Stimulated activated CD4-positive, alpha-beta T cell treated with anti-CD3 and anti-CD28 coated beads, Interleukin-15, amount 100 ng/mL, for 48 hours (primary cell): Measurements from ENCODE around the gene CHRNA4.

Experiments
- DNase-seq, 2 donors: peaks; one replicate each; pipeline ENCODE4 v3.0.0-alpha.2; 2020; ENCODE audit warnings: low read depth in 2 of 2

The CHRNA4 gene

GRCh38 chr20:63363981-63364561 is 2.9 kb upstream of the CHRNA4 start:
- DNase-seq = no peak

GRCh38 chr20:63363013-63363957 is 2.1 kb upstream of the CHRNA4 start:
- no peak for DNase-seq

GRCh38 chr20:63362436-63363009 is 1.4 kb upstream of the CHRNA4 start:
- no peak for DNase-seq

GRCh38 chr20:63361519-63362435 is 628 bp upstream of the CHRNA4 start:
- DNase-seq = no peak

GRCh38 chr20:63359937-63360849 is 956 bp downstream of the CHRNA4 start:
- DNase-seq = no peak

DNA sequence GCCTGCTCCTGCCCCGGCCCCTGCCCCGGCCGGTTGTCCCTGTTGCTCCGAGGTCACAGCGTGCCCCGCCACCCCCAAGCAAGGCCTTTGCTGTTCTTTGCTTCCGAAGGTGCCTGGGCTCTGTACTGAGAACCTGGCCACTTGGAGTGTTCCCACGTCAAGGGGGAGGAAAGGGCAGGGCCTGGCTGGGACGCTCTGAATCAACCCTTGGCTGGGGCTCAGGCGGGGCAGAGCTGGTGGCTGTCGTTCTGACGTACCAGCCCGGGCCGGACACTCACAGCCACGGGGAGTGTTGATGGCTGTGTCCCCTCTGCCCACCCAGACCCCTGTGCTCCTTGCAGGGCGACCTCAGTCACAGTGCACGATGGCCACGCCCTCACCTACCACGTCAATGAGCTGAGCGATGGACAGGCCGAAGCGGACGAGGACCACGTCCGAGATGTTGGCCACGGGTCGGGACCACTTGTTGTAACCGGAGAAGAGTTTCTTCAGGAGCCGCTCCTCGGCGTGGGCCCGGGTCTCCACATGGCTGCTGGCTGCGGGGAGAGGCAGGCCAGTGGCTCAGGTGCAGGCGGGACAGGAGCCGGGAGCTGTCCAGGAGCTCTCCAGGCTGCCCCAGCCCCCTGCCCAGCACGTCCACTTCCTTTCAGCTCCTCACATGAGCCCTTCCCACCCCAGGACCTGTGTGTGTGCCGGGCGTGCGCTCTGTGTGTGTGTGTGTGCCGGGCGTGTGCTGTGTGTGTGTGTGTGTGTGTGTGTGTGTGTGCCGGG is 1.8 kb downstream of the CHRNA4 start:
- no peak for DNase-seq

GRCh38 chr20:63357921-63358905 is 2.9 kb downstream of the CHRNA4 start:
- DNase-seq = no peak

DNA sequence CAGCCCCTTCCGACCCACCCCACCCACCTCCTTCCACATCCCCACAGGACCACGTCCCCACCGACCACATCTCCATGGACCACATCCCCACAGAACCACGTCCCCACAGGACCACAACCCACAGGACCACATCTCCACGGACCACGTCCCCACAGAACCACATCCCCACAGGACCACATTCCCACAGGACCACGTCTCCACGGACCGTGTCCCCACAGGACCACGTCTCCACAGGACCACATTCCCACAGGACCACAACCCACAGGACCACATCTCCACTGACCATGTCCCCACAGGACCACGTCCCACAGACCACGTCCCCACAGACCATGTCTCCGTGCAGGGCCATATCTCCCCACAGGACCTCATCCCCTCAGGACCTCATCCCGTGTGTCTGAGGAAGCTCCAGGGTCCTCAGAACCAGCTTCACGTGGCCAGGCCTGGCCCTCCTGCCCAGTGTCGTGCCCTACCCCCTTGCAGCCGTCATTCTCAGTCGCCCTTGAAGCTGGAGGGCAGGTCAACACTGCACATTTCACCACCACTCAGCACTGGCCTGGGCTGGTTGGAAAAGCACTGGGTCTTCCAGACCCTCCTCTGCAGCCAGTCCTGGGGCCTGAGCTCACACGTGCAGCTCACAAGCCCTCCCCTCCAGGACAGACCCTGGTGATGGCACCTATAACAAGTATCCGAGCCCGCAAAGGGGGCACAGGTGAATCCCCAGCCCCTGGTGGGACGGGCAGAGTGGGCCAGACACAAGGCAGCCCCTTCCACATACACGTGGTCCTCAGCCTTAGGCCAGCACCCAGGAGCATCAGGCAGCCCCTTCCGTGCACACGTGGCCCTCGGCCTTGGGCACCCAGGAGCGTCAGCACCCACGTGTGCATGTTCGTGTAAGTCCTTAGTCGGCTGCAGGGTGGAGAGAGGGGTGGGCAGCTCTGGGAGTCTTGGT is 3.9 kb downstream of the CHRNA4 start:
- DNase-seq = no peak

GRCh38 chr20:63356511-63356910 is 4.6 kb downstream of the CHRNA4 start:
- DNase-seq = no peak

- no peak for DNase-seq
Observed at GRCh38 chr20:63355781-63356295, 5.3 kb downstream of the CHRNA4 start.

- DNase-seq = no peak
Observed at GRCh38 chr20:63354636-63355350, 6.4 kb downstream of the CHRNA4 start.

- DNase-seq = no peak
Observed at GRCh38 chr20:63352811-63353221, 8.3 kb downstream of the CHRNA4 start.

DNA sequence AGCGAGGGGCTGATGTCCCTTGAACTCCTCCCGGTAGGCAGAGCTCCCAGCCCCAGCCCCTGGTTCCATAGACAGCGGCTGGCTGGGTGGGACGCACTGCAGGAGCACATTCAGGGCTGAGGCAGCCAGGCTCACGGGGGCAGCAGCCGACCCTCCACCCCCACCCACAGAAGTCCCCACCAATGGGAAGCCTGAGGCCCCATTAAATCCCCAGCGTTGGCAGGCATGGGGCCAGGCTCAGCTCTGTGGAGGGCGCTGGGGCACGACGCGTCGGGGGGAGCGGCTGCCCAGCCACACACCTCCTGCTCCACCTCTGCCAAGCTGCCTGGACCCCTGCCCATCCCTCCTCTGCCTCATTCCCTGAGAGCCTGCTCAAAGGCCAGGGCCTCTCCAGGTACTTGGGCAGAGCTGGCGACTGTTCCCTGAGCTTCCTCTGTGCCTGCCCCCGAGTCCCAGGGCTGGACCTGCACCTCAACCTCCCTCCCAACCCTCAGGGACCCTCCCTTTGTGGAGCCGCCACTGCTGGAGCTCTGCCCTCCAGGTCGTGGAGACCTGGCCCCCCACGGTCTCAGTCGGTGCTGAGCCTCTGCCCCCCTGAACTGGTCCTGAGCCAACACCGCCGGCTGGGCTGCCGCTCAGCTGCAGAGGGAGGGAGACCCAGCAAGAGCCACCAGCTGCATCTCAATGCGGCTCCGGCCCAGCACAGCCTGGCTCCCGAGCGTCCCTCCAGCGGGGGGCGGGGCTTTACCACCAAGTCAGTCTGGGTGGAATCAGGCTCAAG is 9.1 kb downstream of the CHRNA4 start:
- no peak for DNase-seq

- DNase-seq = no peak
Observed at GRCh38 chr20:63351326-63351700, 9.8 kb downstream of the CHRNA4 start.

DNA sequence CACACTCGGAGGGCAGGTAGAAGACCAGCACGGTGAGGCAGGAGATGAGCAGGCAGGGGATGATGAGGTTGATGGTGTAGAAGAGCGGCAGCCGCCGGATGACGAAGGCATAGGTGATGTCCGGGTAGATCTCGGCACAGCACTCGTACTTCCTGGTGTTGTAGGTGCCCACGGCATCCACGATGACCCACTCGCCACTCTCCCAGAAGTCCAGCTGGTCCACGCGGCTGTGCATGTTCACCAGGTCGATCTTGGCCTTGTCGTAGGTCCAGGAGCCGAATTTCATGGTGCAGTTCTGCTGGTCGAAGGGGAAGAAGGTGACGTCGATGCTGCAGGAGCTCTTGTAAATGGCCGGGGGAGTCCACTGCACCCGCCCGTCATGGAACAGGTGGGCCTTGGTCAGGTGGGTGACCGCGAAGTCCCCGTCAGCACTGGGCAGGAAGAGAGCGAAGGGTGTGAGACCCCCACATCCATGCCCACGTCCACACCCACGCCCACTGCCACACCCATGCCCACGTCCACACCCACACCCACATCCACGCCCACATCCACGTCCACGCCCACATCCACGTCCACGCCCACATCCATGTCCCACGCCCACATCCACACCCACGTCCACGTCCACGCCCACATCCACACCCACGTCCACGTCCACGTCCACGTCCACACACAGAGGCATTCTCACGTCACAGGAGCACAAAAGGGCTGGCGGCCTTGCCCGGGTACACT is 10.4 kb downstream of the CHRNA4 start:
- no peak for DNase-seq
